Measurements from ENCODE around the gene NIPAL1. TPM values are rescaled to one million over a fixed set of nuclear protein-coding genes. Genes with fewer than 3 reads are reported as not detected.
A peak's percentile ranks its signal among the peaks of the same experiment; 100 is the strongest.

The NIPAL1 gene
- total and polyA plus RNA-seq, 4 donors = 0.81 to 2.3 (median 1.1) TPM; not detected in 1

GRCh38 chr4:48042979-48043461, 26.4 kb downstream of the NIPAL1 start:
- H3K27me3 ChIP-seq (ENCODE audit: control insufficient read depth in 1 of 2, insufficient read depth in 2 of 2, low read length in 1 of 2) = no peaks in the 10 kb centered on the region
- H3K4me3 ChIP-seq (ENCODE audit: low read length in 2 of 2) = no peak overlapping the region
- H3K27ac ChIP-seq (ENCODE audit: low read depth in 1 of 2, low read length in 2 of 2) = no peak overlapping the region
- no peaks in the 10 kb centered on the region for H3K36me3 ChIP-seq (ENCODE audit: control insufficient read depth in 1 of 2, insufficient read depth in 2 of 2, low read length in 1 of 2)
- ATAC-seq (ENCODE audit: low FRiP score) (no peak), DNase-seq (no peak)
- H3K9me3 ChIP-seq (ENCODE audit: control insufficient read depth, low read length) = no peaks in the 10 kb centered on the region
- H3K4me1 ChIP-seq (ENCODE audit: control insufficient read depth in 1 of 2, insufficient read depth in 2 of 2, low read length in 2 of 2) = peaks cover 0 to 2% of the 10 kb centered on the region in 2 donors
- 71 to 72% methylated on average over 3 of the region's 3 CpGs for WGBS, 2 donors
- intact Hi-C loops (cut with DNase I) = no loop called here

GRCh38 chr4:48043504-48043903, 26.9 kb downstream of the NIPAL1 start:
- no peak overlapping the region for H3K4me3 ChIP-seq (ENCODE audit: low read length in 2 of 2)
- no peak overlapping the region for H3K27ac ChIP-seq (ENCODE audit: low read depth in 1 of 2, low read length in 2 of 2)
- peaks cover 0 to 2% of the 10 kb centered on the region in 2 donors for H3K4me1 ChIP-seq (ENCODE audit: control insufficient read depth in 1 of 2, insufficient read depth in 2 of 2, low read length in 2 of 2)
- intact Hi-C loops (cut with DNase I) = no loop called here
- ATAC-seq (ENCODE audit: low FRiP score) (no peak), DNase-seq (no peak)
- no peaks in the 10 kb centered on the region for H3K9me3 ChIP-seq (ENCODE audit: control insufficient read depth, low read length)
- H3K36me3 ChIP-seq (ENCODE audit: control insufficient read depth in 1 of 2, insufficient read depth in 2 of 2, low read length in 1 of 2) = no peaks in the 10 kb centered on the region
- WGBS, 2 donors = 58 to 63% methylated on average over 2 of the region's 2 CpGs
- no peaks in the 10 kb centered on the region for H3K27me3 ChIP-seq (ENCODE audit: control insufficient read depth in 1 of 2, insufficient read depth in 2 of 2, low read length in 1 of 2)

DNA sequence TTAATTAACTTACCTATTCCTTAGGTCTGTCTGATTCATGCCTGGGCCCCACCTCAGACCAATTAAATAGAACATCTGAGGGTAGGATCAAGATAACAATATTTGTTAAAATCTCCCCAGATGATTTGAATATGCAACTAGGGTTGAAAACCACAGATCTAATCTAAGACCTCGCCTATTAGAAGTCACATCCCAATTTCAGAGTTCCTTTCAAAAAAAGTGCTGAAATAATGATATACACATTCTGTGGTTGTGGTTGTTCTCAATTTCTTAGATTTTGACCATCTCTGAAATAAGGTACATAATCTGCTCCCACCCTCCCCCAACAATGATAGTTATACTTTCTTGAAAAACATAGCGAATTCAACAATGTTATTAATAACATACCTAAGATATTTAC, 27.7 kb downstream of the NIPAL1 start:
- DNase-seq = no peak
- WGBS, 2 donors = 90 to 92% methylated on average over 2 of the region's 2 CpGs
- H3K4me3 ChIP-seq (ENCODE audit: low read length in 2 of 2) = no peak overlapping the region
- H3K4me1 ChIP-seq (ENCODE audit: control insufficient read depth in 1 of 2, insufficient read depth in 2 of 2, low read length in 2 of 2) = no peaks in the 10 kb centered on the region
- no peaks in the 10 kb centered on the region for H3K9me3 ChIP-seq (ENCODE audit: control insufficient read depth, low read length)
- intact Hi-C loops (cut with DNase I) = no loop called here
- H3K36me3 ChIP-seq (ENCODE audit: control insufficient read depth in 1 of 2, insufficient read depth in 2 of 2, low read length in 1 of 2) = no peaks in the 10 kb centered on the region
- no peak for ATAC-seq (ENCODE audit: low FRiP score)
- no peaks in the 10 kb centered on the region for H3K27me3 ChIP-seq (ENCODE audit: control insufficient read depth in 1 of 2, insufficient read depth in 2 of 2, low read length in 1 of 2)
- no peak overlapping the region for H3K27ac ChIP-seq (ENCODE audit: low read depth in 1 of 2, low read length in 2 of 2)

GRCh38 chr4:48046059-48046458, 29.5 kb downstream of the NIPAL1 start:
- H3K27me3 ChIP-seq (ENCODE audit: control insufficient read depth in 1 of 2, insufficient read depth in 2 of 2, low read length in 1 of 2) = no peaks in the 10 kb centered on the region
- DNase-seq = no peak
- no peaks in the 10 kb centered on the region for H3K4me1 ChIP-seq (ENCODE audit: control insufficient read depth in 1 of 2, insufficient read depth in 2 of 2, low read length in 2 of 2)
- 64 to 68% methylated on average over 3 of the region's 3 CpGs for WGBS, 2 donors
- intact Hi-C loops (cut with DNase I) = no loop called here
- no peak overlapping the region for H3K27ac ChIP-seq (ENCODE audit: low read depth in 1 of 2, low read length in 2 of 2)
- H3K9me3 ChIP-seq (ENCODE audit: control insufficient read depth, low read length) = no peaks in the 10 kb centered on the region
- H3K4me3 ChIP-seq (ENCODE audit: low read length in 2 of 2) = no peak overlapping the region
- H3K36me3 ChIP-seq (ENCODE audit: control insufficient read depth in 1 of 2, insufficient read depth in 2 of 2, low read length in 1 of 2) = no peaks in the 10 kb centered on the region
- no peak for ATAC-seq (ENCODE audit: low FRiP score)

DNA sequence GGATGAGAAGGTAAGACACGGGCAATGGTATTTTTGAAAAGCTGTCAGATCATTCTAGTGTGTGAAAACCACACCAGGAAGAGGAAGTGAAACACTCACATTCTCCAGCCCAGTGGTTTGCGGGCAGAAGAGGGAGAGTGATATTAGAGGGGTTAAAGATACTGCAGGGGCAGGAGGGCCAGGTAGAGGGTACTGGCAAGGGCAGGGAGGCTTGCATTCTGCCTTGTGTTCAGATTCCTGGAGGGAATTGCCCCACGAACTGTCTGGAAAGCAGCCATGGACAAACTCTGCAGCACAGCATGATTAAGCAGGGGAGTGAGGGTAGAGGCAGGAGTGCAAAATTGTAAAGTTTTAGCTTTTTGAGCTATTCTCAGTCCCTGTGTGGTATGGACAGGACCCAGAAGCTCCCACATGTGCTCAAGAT, 30.9 kb downstream of the NIPAL1 start:
- Histone ChIP-seq H3K4me1 (ENCODE audit: control insufficient read depth in 1 of 2, insufficient read depth in 2 of 2, low read length in 2 of 2) (no peaks in the 10 kb centered on the region), H3K4me3 (ENCODE audit: low read length in 2 of 2) (no peak overlapping the region), H3K27me3 (ENCODE audit: control insufficient read depth in 1 of 2, insufficient read depth in 2 of 2, low read length in 1 of 2) (peaks cover 0 to 1% of the 10 kb centered on the region in 2 donors), H3K9me3 (ENCODE audit: control insufficient read depth, low read length) (no peaks in the 10 kb centered on the region), H3K27ac (ENCODE audit: low read depth in 1 of 2, low read length in 2 of 2) (no peak overlapping the region), H3K36me3 (ENCODE audit: control insufficient read depth in 1 of 2, insufficient read depth in 2 of 2, low read length in 1 of 2) (no peaks in the 10 kb centered on the region)
- ATAC-seq (ENCODE audit: low FRiP score) (peak; percentile 16), DNase-seq (no peak)
- 30 to 40% methylated on average over 3 of the region's 3 CpGs for WGBS, 2 donors
- intact Hi-C loops (cut with DNase I) = no loop called here

- Histone ChIP-seq H3K27me3 (ENCODE audit: control insufficient read depth in 1 of 2, insufficient read depth in 2 of 2, low read length in 1 of 2) (peaks cover 0 to 1% of the 10 kb centered on the region in 2 donors), H3K27ac (ENCODE audit: low read depth in 1 of 2, low read length in 2 of 2) (no peak overlapping the region), H3K36me3 (ENCODE audit: control insufficient read depth in 1 of 2, insufficient read depth in 2 of 2, low read length in 1 of 2) (no peaks in the 10 kb centered on the region), H3K4me3 (ENCODE audit: low read length in 2 of 2) (no peak overlapping the region), H3K9me3 (ENCODE audit: control insufficient read depth, low read length) (no peaks in the 10 kb centered on the region), H3K4me1 (ENCODE audit: control insufficient read depth in 1 of 2, insufficient read depth in 2 of 2, low read length in 2 of 2) (no peaks in the 10 kb centered on the region)
- 0 to 8% methylated on average over 1 of the region's 1 CpG for WGBS, 2 donors
- intact Hi-C loops (cut with DNase I) = no loop called here
- DNase-seq = no peak
- ATAC-seq (ENCODE audit: low FRiP score) = no peak
Measured at GRCh38 chr4:48047896-48048295, 31.3 kb downstream of the NIPAL1 start.

GRCh38 chr4:48049483-48049882, 32.9 kb downstream of the NIPAL1 start:
- Histone ChIP-seq H3K4me3 (ENCODE audit: low read length in 2 of 2) (no peak overlapping the region), H3K27ac (ENCODE audit: low read depth in 1 of 2, low read length in 2 of 2) (no peak overlapping the region), H3K4me1 (ENCODE audit: control insufficient read depth in 1 of 2, insufficient read depth in 2 of 2, low read length in 2 of 2) (no peaks in the 10 kb centered on the region), H3K27me3 (ENCODE audit: control insufficient read depth in 1 of 2, insufficient read depth in 2 of 2, low read length in 1 of 2) (peaks cover 0 to 1% of the 10 kb centered on the region in 2 donors), H3K36me3 (ENCODE audit: control insufficient read depth in 1 of 2, insufficient read depth in 2 of 2, low read length in 1 of 2) (no peaks in the 10 kb centered on the region), H3K9me3 (ENCODE audit: control insufficient read depth, low read length) (no peaks in the 10 kb centered on the region)
- DNase-seq (no peak), ATAC-seq (ENCODE audit: low FRiP score) (no peak)
- WGBS, 2 donors = 87 to 91% methylated on average over 8 of the region's 8 CpGs
- intact Hi-C loops (cut with DNase I) = no loop called here

- DNase-seq (no peak), ATAC-seq (ENCODE audit: low FRiP score) (no peak)
- intact Hi-C loops (cut with DNase I) = no loop called here
- H3K9me3 ChIP-seq (ENCODE audit: control insufficient read depth, low read length) = no peaks in the 10 kb centered on the region
- no peaks in the 10 kb centered on the region for H3K4me1 ChIP-seq (ENCODE audit: control insufficient read depth in 1 of 2, insufficient read depth in 2 of 2, low read length in 2 of 2)
- H3K27me3 ChIP-seq (ENCODE audit: control insufficient read depth in 1 of 2, insufficient read depth in 2 of 2, low read length in 1 of 2) = peaks cover 0 to 1% of the 10 kb centered on the region in 2 donors
- no peaks in the 10 kb centered on the region for H3K36me3 ChIP-seq (ENCODE audit: control insufficient read depth in 1 of 2, insufficient read depth in 2 of 2, low read length in 1 of 2)
- 79 to 90% methylated on average over 1 of the region's 1 CpG for WGBS, 2 donors
- no peak overlapping the region for H3K27ac ChIP-seq (ENCODE audit: low read depth in 1 of 2, low read length in 2 of 2)
- no peak overlapping the region for H3K4me3 ChIP-seq (ENCODE audit: low read length in 2 of 2)
Measured at GRCh38 chr4:48051078-48051477, 34.5 kb downstream of the NIPAL1 start.

DNA sequence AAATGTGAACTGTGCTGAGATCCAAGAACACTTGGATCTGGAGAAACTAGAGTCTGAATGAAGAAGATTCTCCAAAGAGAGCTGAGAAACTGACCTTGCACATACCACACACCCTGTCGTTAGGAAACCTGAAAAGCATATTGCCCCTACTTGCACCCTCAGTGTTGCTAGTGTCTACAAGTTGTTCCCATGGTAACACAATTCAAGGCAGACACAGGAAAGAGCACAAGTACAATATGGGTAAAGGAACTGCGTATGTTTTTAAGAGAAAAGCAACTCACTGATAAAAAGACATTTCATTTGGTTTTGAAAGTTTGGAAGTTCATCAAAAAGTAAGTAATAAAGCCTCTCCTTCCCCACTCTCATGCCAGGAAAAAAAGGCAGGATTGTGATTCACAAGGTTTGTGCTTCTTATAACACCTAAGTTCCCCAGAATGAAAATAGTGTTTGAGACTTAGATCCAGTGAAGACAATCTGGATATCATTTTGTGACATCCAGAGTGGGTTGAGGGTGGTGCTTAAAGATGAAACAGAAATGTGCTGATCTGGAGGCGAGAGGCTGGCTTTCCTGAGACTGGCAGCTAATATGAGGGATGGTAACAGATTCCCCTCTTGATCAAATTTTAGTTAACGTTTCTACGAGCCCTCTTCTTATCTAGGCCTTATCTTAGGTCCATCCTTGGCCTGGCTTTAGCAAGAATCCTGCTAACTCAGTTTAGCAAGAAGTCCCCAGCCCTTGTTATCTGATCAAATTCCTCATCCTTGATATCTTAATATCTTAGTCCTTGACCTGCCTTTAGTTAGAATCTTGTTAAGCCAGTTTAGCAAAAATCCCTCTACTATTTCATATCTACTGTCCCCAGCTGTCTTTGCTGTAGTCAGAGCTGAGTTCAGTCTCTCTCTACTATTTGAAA, 42.3 kb downstream of the NIPAL1 start:
- ATAC-seq (ENCODE audit: low FRiP score) (no peak), DNase-seq (no peak)
- 64 to 78% methylated on average over 5 of the region's 5 CpGs for WGBS, 2 donors
- intact Hi-C loops (cut with DNase I) = no loop called here
- peaks cover 2% of the 10 kb centered on the region for H3K9me3 ChIP-seq (ENCODE audit: control insufficient read depth, low read length)
- no peaks in the 10 kb centered on the region for H3K4me1 ChIP-seq (ENCODE audit: control insufficient read depth in 1 of 2, insufficient read depth in 2 of 2, low read length in 2 of 2)
- H3K27me3 ChIP-seq (ENCODE audit: control insufficient read depth in 1 of 2, insufficient read depth in 2 of 2, low read length in 1 of 2) = no peaks in the 10 kb centered on the region
- H3K27ac ChIP-seq (ENCODE audit: low read depth in 1 of 2, low read length in 2 of 2) = no peak overlapping the region
- H3K4me3 ChIP-seq (ENCODE audit: low read length in 2 of 2) = no peak overlapping the region
- no peaks in the 10 kb centered on the region for H3K36me3 ChIP-seq (ENCODE audit: control insufficient read depth in 1 of 2, insufficient read depth in 2 of 2, low read length in 1 of 2)

All from aorta (tissue), 5 donors.